Activated CD4-positive, CD25-positive, alpha-beta regulatory T cell treated with anti-CD3 and anti-CD28 coated beads, Interleukin-2, amount 50 U/mL, for 16 hours (primary cell): ENCODE data around the gene SSTR5.
"Not testable (repeated sequence)": the region's sequence is repeated elsewhere in the genome, so short reads cannot be mapped to it uniquely, and the experiment has no call there.

Source experiments
- DNase-seq: peaks from one replicate; pipeline ENCODE4 v3.0.0-alpha.2; 2020; ENCODE audit warnings: low read depth, low spot score

The SSTR5 gene

GRCh38 chr16:1073566-1074378 is 1.2 kb downstream of the SSTR5 start:
- no peak for DNase-seq

DNA sequence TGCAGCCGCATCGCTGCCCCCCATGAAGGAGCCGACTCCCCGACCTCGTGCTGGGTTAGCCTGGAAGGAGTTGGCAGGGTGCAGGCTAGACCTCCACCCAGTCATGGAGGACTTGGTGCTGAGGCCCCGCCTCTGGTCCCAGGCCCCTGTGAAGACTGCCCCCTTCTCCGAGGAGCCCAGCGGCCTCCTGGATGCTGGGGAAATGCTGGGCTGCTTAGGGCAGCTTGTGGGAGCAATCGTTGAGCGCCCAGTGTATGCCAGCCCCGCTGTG is 1.8 kb downstream of the SSTR5 start:
- DNase-seq, result no peak

GRCh38 chr16:1075546-1075945 is 3.0 kb downstream of the SSTR5 start:
- DNase-seq, result no peak

- DNase-seq, result no peak
These were observed 4.4 kb downstream of the SSTR5 start for GRCh38 chr16:1076801-1077576.

DNA sequence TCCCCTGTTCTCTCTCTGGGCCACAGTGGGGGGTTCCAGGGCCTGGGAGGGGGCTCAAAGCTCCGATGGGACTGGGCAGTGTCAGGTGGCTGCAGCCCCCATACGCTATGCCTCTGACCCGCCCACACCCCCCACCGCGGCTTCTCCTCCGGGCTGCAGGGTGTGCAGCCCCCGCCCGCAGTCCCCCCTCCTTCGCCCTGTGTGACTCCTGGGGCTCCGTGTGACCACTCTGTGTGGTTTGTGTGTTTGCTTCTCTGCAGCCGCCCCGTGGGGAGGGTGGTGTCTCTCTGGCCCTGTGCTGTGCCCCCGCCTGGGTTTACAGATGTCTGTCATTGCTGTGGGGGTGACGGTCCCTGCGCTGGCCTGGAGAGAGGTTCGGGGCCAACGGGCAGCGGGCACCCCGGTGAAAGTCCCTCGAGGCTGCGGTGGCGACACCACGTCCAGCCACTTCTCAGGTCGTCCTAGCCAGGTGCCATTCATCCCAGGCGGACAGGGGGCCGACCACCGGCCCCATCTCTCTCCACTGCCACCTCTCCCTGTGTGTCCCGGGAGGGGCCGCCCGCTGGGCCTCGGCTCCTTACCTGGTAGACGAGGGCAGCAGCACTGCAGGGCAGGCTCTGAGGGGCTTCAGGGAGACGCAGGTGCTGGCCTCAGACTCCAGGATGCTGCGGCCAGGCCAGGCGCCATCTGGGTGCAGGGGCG is 5.5 kb downstream of the SSTR5 start:
- no peak for DNase-seq

- no peak for DNase-seq
These were observed 6.1 kb downstream of the SSTR5 start for GRCh38 chr16:1078579-1079021.

GRCh38 chr16:1079341-1079740 is 6.8 kb downstream of the SSTR5 start:
- DNase-seq, result no peak

DNA sequence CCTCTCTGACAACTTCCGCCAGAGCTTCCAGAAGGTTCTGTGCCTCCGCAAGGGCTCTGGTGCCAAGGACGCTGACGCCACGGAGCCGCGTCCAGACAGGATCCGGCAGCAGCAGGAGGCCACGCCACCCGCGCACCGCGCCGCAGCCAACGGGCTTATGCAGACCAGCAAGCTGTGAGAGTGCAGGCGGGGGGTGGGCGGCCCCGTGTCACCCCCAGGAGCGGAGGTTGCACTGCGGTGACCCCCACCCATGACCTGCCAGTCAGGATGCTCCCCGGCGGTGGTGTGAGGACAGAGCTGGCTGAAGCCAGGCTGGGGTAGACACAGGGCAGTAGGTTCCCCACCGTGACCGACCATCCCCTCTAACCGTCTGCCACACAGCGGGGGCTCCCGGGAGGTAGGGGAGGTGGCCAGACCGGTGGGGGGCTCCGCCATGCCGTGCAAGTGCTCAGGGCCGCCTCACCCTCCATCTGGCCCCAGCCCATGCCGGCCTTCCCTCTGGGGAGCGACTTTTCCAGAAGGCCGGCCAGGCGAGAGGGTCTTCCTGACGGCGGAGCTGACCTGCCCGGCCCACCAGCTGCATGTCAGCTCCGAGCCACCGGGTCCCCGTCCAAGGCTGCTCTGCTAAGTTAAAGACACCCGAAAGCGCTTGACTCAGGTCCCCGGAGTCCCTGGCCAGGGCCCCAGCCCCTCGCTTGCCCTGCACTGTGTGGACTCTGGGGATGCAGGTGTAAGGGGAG is 7.4 kb downstream of the SSTR5 start:
- DNase-seq, result no peak

- DNase-seq, result no peak
These were observed 8.5 kb downstream of the SSTR5 start for GRCh38 chr16:1080801-1081733.

DNA sequence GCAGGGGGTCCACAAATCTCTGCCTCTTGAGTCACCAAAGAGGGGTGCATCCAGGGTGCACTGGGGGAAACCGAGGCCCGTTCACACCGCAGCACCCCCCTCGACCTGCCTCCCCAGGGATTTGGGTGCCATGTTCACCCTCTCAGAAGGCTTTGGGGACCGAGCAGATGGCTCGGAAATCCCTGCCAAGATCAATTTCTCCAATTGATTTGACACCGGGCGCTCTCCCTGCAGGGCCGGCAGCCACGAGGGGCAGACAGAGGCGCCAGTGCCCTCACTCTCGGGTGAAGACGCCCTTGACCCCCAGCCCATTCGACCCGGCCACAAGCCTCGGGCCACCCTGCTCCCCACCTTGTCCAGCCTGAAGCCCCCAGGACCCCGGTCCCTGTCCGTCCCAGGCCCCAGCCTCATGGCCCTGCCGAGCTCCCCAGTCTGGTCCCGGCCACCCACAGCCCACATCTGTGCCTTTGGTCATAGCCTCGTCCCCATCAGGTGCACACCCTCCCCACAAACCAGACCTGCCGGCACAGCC is 9.3 kb downstream of the SSTR5 start:
- no peak for DNase-seq

- DNase-seq, result no peak
These were observed 9.9 kb downstream of the SSTR5 start for GRCh38 chr16:1082266-1082951.

- no peak for DNase-seq
These were observed 10.6 kb downstream of the SSTR5 start for GRCh38 chr16:1082952-1083675.

GRCh38 chr16:1084971-1085370 is 12.4 kb downstream of the SSTR5 start:
- DNase-seq, result no peak

DNA sequence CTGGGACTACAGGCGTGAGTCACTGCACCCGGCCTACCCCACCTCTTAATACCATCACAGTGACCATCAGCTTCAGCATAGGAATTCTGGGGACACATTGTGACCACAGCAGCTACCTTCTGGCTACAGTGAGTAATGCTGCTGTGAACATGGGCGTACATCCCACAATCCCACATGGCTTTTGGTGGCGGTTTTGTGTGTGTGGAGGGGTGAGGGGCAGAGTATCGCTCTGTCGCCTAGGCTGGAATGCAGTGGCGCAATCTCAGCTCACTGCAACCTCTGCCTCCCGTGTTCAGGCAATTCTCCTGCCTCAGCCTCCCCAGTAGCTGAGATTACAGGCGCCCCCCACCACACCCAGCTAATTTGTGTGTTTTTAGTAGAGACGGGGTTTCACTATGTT is 13.9 kb downstream of the SSTR5 start:
- DNase-seq, result not testable (repeated sequence)

DNA sequence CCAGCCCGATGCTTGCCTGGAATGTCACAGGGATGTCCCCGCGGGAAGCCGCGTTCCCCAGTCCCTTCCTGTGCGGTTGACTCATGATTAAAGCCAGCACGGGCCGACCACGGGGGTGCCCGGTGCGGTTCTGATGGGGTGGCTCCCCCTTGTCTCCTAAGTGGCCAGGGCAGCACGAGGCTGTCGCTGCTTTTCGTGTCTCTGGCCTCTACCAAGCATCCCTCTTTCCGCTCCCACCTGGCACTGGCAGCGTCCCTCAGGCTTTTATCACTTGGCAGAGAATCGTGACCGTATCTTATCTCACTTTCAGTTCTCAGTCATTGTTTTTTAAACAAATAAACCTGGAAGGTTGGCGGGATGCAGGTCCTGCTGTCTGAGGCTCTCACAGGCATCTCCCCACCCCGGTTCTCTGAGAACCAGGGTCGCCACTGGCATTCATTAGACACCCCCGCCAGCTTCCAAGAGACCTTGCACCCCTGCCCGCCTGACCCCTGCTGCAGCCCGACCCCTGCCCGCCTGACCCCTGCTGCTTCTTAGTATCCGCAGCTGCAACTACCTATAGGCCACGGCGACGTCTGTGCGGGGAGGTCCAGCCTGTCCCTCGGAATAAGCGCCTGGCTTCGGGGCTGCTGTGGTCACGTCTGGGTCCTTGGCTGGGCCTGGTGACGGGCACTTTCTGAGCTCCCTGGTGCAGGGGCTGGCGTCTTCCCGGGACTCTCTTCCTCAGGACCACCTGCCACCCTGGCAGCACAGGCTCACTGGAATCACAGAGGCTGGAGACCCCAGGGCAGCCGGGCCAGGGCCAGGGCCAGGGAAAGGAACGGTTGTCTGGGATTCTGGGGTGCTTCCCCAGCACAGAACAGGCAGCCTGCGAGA is 16.0 kb downstream of the SSTR5 start:
- no peak for DNase-seq

DNA sequence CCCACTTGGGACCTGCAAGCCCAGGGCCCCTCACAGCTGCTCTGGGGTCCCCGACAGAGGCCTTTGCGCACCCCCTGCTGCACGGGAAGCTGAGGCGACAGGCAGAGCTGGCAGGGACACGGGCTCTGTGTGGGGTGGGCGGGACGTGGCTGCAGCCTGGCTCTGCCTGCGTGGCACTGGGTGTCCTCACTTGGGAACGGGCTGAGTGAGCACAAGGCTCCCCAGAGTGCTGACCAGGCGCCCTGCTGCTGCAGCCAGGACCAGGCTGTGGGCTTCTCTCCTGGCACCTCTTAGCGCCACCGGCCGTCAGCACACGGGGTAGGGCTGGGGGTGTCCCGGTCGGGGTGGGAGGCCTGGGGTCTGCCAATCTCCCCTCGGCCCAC is 16.9 kb downstream of the SSTR5 start:
- no peak for DNase-seq

- DNase-seq, result no peak
These were observed 17.5 kb downstream of the SSTR5 start for GRCh38 chr16:1089822-1090619.
